SK-N-SH treated with all-trans-retinoic acid at 6 μM for 48 hours (cell line): ENCODE measurements around the gene GIPC1.
"Not testable (repeated sequence)": the region's sequence is repeated elsewhere in the genome, so short reads cannot be mapped to it uniquely, and the experiment has no call there.

Source experiments
- ATAC-seq: fragments of 200-7000 bp; cut with Tn5 transposase; 3 replicates; pipeline ENCODE4 v1.9.1; 2020; ENCODE audit warnings: mild to moderate bottlenecking, moderate library complexity
- ARNTL ChIP-seq: fragments of 450-650 bp; formaldehyde crosslinking; IDR thresholded peaks from 2 replicates; pipeline ENCODE4 v1.5.0; 2020; ENCODE audit warnings: low read depth, mild to moderate bottlenecking, moderate library complexity, borderline replicate concordance
- BACH2 ChIP-seq: fragments of 250-450 bp; sonication (Bioruptor Pico); IDR thresholded peaks from 2 replicates; pipeline ENCODE4 v1.9.0; 2021; ENCODE audit warnings: mild to moderate bottlenecking, borderline replicate concordance
- CSDC2 ChIP-seq: fragments of 250-450 bp; sonication (Bioruptor Pico); IDR thresholded peaks from 2 replicates; pipeline ENCODE4 v1.5.0; 2020; ENCODE audit warnings: mild to moderate bottlenecking, moderate library complexity
- ESRRG ChIP-seq: fragments of 250-450 bp; sonication (Bioruptor Pico); IDR thresholded peaks from 2 replicates; pipeline ENCODE4 v1.6.1; 2021; ENCODE audit warnings: mild to moderate bottlenecking
- GLIS3 ChIP-seq: fragments of 250-450 bp; sonication (Bioruptor Pico); IDR thresholded peaks from 2 replicates; pipeline ENCODE4 v1.5.0; 2020; ENCODE audit warnings: mild to moderate bottlenecking, moderate library complexity
- ISL1 ChIP-seq: fragments of 250-450 bp; sonication (Bioruptor Pico); IDR thresholded peaks from 2 replicates; pipeline ENCODE4 v2.1.2; 2022; ENCODE audit warnings: mild to moderate bottlenecking, moderate library complexity
- OSR1 ChIP-seq: fragments of 250-450 bp; sonication (Bioruptor Pico); IDR thresholded peaks from 2 replicates; pipeline ENCODE4 v1.8.0; 2022; ENCODE audit warnings: moderate library complexity, mild to moderate bottlenecking, inconsistent platforms
- POU6F1 ChIP-seq: fragments of 250-450 bp; sonication (Bioruptor Pico); IDR thresholded peaks from 2 replicates; pipeline ENCODE4 v1.8.0; 2021; ENCODE audit warnings: low read depth, mild to moderate bottlenecking, moderate library complexity, borderline replicate concordance
- PPARA ChIP-seq: fragments of 250-450 bp; sonication (Bioruptor Pico); IDR thresholded peaks from 2 replicates; pipeline ENCODE4 v1.5.0; 2020; ENCODE audit warnings: mild to moderate bottlenecking, borderline replicate concordance
- RARB ChIP-seq: fragments of 250-450 bp; sonication (Bioruptor Pico); IDR thresholded peaks from 2 replicates; pipeline ENCODE4 v1.8.0; 2021; ENCODE audit warnings: mild to moderate bottlenecking, moderate library complexity
- SNAI2 ChIP-seq: fragments of 250-450 bp; sonication (Bioruptor Pico); IDR thresholded peaks from 2 replicates; pipeline ENCODE4 v1.5.0; 2020; ENCODE audit warnings: mild to moderate bottlenecking, moderate library complexity
- TCF4 ChIP-seq: fragments of 250-450 bp; sonication (Bioruptor Pico); IDR thresholded peaks from 2 replicates; pipeline ENCODE4 v1.8.0; 2021; ENCODE audit warnings: mild to moderate bottlenecking, moderate library complexity, borderline replicate concordance
- TOX ChIP-seq: fragments of 250-450 bp; sonication (Bioruptor Pico); IDR thresholded peaks from 2 replicates; pipeline ENCODE4 v1.8.0; 2021; ENCODE audit warnings: mild to moderate bottlenecking, moderate library complexity, borderline replicate concordance
- ZC3H10 ChIP-seq: fragments of 250-450 bp; sonication (Bioruptor Pico); IDR thresholded peaks from 2 replicates; pipeline ENCODE4 v1.5.1; 2021; ENCODE audit warnings: mild to moderate bottlenecking, moderate library complexity
- ZFP3 ChIP-seq: fragments of 250-450 bp; sonication (Bioruptor Pico); IDR thresholded peaks from 2 replicates; pipeline ENCODE4 v1.5.0; 2020; ENCODE audit warnings: mild to moderate bottlenecking, moderate library complexity
- ZFP30 ChIP-seq: fragments of 450-650 bp; formaldehyde crosslinking; IDR thresholded peaks from 2 replicates; pipeline ENCODE4 v1.5.0; 2022; ENCODE audit warnings: mild to moderate bottlenecking, moderate library complexity
- ZNF565 ChIP-seq: fragments of 450-650 bp; formaldehyde crosslinking; conservative IDR thresholded peaks from 2 replicates; pipeline ENCODE4 v1.5.0; 2020; ENCODE audit warnings: low read depth, mild to moderate bottlenecking, moderate library complexity
- ZNF70 ChIP-seq: fragments of 450-650 bp; formaldehyde crosslinking; IDR thresholded peaks from 2 replicates; pipeline ENCODE4 v1.5.0; 2020; ENCODE audit warnings: mild to moderate bottlenecking, moderate library complexity
- ZNF8 ChIP-seq: fragments of 450-650 bp; formaldehyde crosslinking; IDR thresholded peaks from 2 replicates; pipeline ENCODE4 v1.5.0; 2020; ENCODE audit warnings: mild to moderate bottlenecking, moderate library complexity
- TF ChIP-seq, protein P1 (sequence below): fragments of 250-450 bp; sonication (Bioruptor Pico); IDR thresholded peaks from 2 replicates; pipeline ENCODE4 v1.5.0; 2020; ENCODE audit warnings: mild to moderate bottlenecking, moderate library complexity
- TF ChIP-seq, protein P2 (sequence below): fragments of 250-450 bp; sonication (Bioruptor Pico); IDR thresholded peaks from 2 replicates; pipeline ENCODE4 v1.5.1; 2021; ENCODE audit warnings: mild to moderate bottlenecking, moderate library complexity
- TF ChIP-seq, protein P3 (sequence below): fragments of 250-450 bp; sonication (Bioruptor Pico); IDR thresholded peaks from 2 replicates; pipeline ENCODE4 v1.5.1; 2020; ENCODE audit warnings: low read depth, mild to moderate bottlenecking, moderate library complexity

GIPC1 gene

DNA sequence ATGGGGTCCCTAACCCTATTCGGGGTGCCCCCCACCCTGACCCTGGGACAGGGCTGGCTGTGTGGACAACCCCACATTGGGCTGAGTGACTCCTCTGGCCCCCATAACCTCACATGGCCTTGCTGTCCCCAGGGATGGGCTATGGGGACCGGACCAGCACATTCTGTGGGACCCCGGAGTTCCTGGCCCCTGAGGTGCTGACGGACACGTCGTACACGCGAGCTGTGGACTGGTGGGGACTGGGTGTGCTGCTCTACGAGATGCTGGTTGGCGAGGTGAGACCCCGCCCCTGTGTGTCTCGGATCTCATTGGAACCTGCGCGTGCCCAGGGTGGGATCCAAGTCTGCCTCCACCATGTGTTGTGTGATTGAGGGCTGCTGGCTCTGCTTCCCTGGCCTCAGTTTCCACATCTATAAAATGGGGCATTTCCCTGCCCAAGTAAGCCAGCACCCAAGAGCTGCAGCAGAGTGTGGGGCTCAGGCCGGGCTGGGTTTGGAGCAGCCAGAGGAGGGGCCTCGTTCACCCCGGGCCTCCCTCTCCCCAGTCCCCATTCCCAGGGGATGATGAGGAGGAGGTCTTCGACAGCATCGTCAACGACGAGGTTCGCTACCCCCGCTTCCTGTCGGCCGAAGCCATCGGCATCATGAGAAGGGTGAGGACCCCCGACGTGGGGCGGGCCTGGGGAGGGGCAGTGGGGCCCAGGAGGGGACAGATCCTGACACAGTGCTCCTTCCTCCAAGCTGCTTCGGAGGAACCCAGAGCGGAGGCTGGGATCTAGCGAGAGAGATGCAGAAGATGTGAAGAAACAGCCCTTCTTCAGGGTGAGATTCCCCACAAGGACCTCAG, 25.7 kb downstream of the GIPC1 start:
- no peak for TF ChIP-seq RARB (CRISPR knock-in tag)
- TF ChIP-seq ZNF565 (CRISPR knock-in tag), result no peak
- ATAC-seq, result no peak

GRCh38 chr19:14467816-14468215, 28.1 kb downstream of the GIPC1 start:
- TF ChIP-seq, protein P1, sequence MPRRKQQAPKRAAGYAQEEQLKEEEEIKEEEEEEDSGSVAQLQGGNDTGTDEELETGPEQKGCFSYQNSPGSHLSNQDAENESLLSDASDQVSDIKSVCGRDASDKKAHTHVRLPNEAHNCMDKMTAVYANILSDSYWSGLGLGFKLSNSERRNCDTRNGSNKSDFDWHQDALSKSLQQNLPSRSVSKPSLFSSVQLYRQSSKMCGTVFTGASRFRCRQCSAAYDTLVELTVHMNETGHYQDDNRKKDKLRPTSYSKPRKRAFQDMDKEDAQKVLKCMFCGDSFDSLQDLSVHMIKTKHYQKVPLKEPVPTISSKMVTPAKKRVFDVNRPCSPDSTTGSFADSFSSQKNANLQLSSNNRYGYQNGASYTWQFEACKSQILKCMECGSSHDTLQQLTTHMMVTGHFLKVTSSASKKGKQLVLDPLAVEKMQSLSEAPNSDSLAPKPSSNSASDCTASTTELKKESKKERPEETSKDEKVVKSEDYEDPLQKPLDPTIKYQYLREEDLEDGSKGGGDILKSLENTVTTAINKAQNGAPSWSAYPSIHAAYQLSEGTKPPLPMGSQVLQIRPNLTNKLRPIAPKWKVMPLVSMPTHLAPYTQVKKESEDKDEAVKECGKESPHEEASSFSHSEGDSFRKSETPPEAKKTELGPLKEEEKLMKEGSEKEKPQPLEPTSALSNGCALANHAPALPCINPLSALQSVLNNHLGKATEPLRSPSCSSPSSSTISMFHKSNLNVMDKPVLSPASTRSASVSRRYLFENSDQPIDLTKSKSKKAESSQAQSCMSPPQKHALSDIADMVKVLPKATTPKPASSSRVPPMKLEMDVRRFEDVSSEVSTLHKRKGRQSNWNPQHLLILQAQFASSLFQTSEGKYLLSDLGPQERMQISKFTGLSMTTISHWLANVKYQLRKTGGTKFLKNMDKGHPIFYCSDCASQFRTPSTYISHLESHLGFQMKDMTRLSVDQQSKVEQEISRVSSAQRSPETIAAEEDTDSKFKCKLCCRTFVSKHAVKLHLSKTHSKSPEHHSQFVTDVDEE (CRISPR knock-in tag), result no peak
- no peak for TF ChIP-seq GLIS3 (CRISPR knock-in tag)
- TF ChIP-seq POU6F1 (CRISPR knock-in tag), result no peak
- no peak for TF ChIP-seq ZFP30 (CRISPR knock-in tag)
- no peak for TF ChIP-seq SNAI2 (CRISPR knock-in tag)
- no peak for TF ChIP-seq OSR1 (CRISPR knock-in tag)
- no peak for TF ChIP-seq BACH2 (CRISPR knock-in tag)
- TF ChIP-seq TOX, result no peak
- TF ChIP-seq ZFP3, result no peak
- no peak for TF ChIP-seq ESRRG (CRISPR knock-in tag)
- TF ChIP-seq ZNF8, result no peak
- no peak for TF ChIP-seq ZC3H10 (CRISPR knock-in tag)
- TF ChIP-seq ZNF70, result no peak
- TF ChIP-seq CSDC2 (CRISPR knock-in tag), result no peak
- TF ChIP-seq TCF4 (CRISPR knock-in tag), result no peak
- no peak for TF ChIP-seq ISL1
- TF ChIP-seq ARNTL, result no peak
- TF ChIP-seq, protein P2, sequence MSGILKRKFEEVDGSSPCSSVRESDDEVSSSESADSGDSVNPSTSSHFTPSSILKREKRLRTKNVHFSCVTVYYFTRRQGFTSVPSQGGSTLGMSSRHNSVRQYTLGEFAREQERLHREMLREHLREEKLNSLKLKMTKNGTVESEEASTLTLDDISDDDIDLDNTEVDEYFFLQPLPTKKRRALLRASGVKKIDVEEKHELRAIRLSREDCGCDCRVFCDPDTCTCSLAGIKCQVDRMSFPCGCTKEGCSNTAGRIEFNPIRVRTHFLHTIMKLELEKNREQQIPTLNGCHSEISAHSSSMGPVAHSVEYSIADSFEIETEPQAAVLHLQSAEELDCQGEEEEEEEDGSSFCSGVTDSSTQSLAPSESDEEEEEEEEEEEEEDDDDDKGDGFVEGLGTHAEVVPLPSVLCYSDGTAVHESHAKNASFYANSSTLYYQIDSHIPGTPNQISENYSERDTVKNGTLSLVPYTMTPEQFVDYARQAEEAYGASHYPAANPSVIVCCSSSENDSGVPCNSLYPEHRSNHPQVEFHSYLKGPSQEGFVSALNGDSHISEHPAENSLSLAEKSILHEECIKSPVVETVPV (CRISPR knock-in tag), result no peak
- TF ChIP-seq ZNF565 (CRISPR knock-in tag), result no peak
- TF ChIP-seq, protein P3, sequence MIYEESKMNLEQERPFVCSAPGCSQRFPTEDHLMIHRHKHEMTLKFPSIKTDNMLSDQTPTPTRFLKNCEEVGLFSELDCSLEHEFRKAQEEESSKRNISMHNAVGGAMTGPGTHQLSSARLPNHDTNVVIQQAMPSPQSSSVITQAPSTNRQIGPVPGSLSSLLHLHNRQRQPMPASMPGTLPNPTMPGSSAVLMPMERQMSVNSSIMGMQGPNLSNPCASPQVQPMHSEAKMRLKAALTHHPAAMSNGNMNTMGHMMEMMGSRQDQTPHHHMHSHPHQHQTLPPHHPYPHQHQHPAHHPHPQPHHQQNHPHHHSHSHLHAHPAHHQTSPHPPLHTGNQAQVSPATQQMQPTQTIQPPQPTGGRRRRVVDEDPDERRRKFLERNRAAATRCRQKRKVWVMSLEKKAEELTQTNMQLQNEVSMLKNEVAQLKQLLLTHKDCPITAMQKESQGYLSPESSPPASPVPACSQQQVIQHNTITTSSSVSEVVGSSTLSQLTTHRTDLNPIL (CRISPR knock-in tag), result no peak
- no peak for ATAC-seq

DNA sequence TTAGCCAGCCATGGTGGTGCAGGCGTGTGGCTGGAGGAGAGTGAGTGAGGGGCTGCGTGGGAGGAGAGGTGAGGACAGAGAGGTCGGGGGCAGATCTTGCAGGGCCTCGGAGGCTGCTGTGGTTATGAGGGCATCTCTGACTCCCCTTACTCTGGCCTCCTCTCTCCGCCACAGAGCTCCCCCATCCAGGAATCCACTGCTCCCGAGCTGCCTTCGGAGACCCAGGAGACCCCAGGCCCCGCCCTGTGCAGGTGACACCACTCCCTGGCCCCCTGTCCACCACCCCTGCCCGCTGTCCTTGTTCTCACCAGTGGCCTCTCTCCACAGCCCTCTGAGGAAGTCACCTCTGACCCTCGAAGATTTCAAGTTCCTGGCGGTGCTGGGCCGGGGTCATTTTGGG, 28.5 kb downstream of the GIPC1 start:
- TF ChIP-seq TOX, result no peak
- no peak for ATAC-seq

DNA sequence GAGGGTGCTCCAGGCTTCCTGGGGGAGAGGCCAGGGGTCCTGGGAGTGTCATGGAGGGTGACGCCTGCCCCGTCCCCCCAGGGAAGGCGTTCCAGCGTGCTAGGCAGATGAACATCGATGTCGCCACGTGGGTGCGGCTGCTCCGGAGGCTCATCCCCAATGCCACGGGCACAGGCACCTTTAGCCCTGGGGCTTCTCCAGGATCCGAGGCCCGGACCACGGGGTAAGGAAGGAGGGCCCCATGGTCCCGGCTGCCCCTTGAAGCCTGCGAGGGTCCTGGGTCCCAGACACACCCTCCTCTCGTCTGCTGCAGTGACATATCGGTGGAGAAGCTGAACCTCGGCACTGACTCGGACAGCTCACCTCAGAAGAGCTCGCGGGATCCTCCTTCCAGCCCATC, 32.2 kb downstream of the GIPC1 start:
- TF ChIP-seq CSDC2 (CRISPR knock-in tag) (no peak), SNAI2 (CRISPR knock-in tag) (no peak), PPARA (no peak), TCF4 (CRISPR knock-in tag) (no peak), ZNF8 (no peak), ESRRG (CRISPR knock-in tag) (no peak), ZFP3 (no peak), ZNF565 (CRISPR knock-in tag) (no peak), GLIS3 (CRISPR knock-in tag) (no peak), ISL1 (no peak), RARB (CRISPR knock-in tag) (no peak)
- ATAC-seq, result no peak

GRCh38 chr19:14462401-14462800, 33.5 kb downstream of the GIPC1 start:
- not testable (repeated sequence) for ATAC-seq
